ENCODE measurements around the gene ZNF774.
"Not testable (repeated sequence)": the region's sequence is repeated elsewhere in the genome, so short reads cannot be mapped to it uniquely, and the experiment has no call there.

Gene ZNF774

DNA sequence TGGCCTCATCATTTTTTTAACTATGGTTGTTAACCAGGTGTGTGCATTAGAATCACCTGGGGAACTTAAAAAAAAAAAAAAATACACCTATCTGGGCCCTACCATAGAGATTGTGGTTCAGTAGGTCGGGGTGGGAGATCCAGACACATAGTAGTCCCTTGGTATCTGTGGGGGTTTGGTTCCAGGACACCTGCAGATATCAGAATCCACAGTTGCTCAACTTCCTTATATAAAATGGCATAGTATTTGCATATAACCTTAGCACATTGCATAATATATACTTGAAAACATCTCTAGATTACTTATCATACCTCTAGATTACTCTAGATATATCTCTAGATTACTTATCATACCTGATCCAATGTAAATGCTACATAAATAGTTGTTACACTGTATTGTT is 41.0 kb downstream of the ZNF774 start:
- DNase-seq (ENCODE audit: low spot score): no peak

GRCh38 chr15:90394074-90394473 is 42.0 kb downstream of the ZNF774 start:
- DNase-seq (ENCODE audit: low spot score): no peak

- no peak for DNase-seq (ENCODE audit: low spot score)
These were observed 42.8 kb downstream of the ZNF774 start for GRCh38 chr15:90394748-90395442.

DNA sequence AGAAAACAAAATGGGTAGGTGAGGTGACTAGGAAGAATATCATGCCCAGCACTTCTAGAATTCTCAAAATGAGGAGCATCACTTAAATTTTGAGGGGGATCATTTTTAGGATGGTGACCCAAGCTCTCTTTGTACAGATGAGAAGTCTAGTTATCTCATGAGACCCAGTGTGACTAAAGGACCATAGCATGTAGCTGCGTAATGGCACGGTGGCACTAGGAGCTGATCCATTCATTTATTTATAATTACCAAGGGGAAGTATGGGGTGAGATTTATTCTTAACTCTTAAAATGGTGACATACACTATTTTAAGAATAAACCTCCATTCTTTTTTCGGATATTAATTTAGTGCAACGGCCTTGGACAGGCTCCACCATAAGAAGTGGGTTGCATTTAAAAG is 44.2 kb downstream of the ZNF774 start:
- no peak for DNase-seq (ENCODE audit: low spot score)

- no peak for DNase-seq (ENCODE audit: low spot score)
These were observed 48.1 kb downstream of the ZNF774 start for GRCh38 chr15:90400005-90400758.

GRCh38 chr15:90400759-90401314 is 48.8 kb downstream of the ZNF774 start:
- DNase-seq (ENCODE audit: low spot score): no peak

- no peak for DNase-seq (ENCODE audit: low spot score)
These were observed 49.4 kb downstream of the ZNF774 start for GRCh38 chr15:90401495-90401894.

GRCh38 chr15:90402223-90402622 is 50.1 kb downstream of the ZNF774 start:
- no peak for DNase-seq (ENCODE audit: low spot score)

- no peak for DNase-seq (ENCODE audit: low spot score)
These were observed 50.7 kb downstream of the ZNF774 start for GRCh38 chr15:90402767-90403166.

GRCh38 chr15:90405055-90405607 is 53.0 kb downstream of the ZNF774 start:
- DNase-seq (ENCODE audit: low spot score): no peak

DNA sequence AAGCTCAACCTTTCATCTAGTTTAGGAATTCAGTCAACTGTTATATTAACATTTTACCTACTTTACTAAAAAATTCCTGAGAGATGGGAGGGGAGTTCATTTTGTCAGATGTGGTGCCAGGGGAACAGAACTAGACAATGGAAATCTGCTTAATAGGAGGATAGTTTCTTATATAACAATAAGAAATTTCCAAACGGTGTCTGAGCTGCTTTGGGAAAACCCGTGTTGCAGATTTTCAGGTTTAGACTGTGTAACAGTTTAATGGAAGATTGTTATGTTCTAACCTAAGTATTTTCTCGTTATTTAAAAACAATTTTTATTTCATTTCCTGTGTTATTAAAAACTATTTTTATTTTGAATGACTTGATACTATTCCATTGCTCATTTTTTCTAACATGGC is 55.3 kb downstream of the ZNF774 start:
- no peak for DNase-seq (ENCODE audit: low spot score)

- DNase-seq (ENCODE audit: low spot score): no peak
These were observed 55.8 kb downstream of the ZNF774 start for GRCh38 chr15:90407871-90408317.

DNA sequence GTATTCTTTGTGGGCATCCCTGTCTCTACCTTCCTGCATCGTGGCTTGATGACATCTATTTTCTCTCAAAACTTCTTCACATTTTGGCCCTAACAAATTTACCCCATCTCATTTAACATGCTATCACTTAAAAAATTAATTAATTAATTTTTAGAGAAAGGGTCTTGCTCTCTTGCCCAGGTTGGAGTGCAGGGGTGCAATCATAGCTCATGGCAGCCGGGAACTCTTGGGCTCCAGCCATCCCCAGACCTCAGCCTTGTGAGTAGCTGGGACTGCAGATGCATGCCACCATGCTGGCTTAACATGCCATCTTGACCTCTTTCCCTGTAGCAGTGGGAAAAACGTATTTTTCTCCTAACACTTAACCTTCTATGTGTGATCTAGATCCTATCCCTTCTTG is 56.6 kb downstream of the ZNF774 start:
- no peak for DNase-seq (ENCODE audit: low spot score)

- DNase-seq (ENCODE audit: low spot score): not testable (repeated sequence)
These were observed 57.5 kb downstream of the ZNF774 start for GRCh38 chr15:90409587-90409986.

DNA sequence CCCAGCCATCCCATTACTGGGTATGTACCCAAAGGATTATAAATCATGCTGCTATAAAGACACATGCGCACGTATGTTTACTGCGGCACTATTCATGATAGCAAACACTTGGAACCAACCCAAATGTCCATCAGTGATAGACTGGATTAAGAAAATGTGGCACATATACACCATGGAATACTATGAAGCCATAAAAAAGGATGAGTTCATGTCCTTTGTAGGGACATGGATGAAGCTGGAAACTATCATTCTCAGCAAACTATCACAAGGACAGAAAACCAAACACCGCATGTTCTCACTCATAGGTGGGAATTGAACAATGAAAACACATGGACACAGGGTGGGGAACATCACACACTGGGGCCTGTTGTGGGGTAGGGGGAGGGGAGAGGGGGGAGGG is 58.2 kb downstream of the ZNF774 start:
- not testable (repeated sequence) for DNase-seq (ENCODE audit: low spot score)

GRCh38 chr15:90411176-90411575 is 59.1 kb downstream of the ZNF774 start:
- no peak for DNase-seq (ENCODE audit: low spot score)

All from putamen (tissue), 1 donor.